ENCODE results near the gene ARAF.

Gene ARAF

GRCh38 chrX:47564438-47565085 lies 3.6 kb downstream of the ARAF start:
- DNase-seq = no peak

DNA sequence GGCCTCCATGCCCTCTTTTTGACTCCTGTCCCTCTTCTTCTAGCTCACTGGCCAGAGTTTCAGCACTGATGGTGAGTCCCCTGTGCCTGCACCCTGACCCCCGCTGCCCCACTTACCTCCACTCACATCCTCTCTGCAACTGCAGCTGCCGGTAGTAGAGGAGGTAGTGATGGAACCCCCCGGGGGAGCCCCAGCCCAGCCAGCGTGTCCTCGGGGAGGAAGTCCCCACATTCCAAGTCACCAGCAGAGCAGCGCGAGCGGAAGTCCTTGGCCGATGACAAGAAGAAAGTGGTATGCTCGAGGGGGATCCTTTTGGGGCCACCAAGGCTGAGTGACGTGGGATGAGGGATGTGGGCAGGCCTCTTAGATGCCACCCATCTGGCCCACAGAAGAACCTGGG lies 5.8 kb downstream of the ARAF start:
- DNase-seq = no peak

DNA sequence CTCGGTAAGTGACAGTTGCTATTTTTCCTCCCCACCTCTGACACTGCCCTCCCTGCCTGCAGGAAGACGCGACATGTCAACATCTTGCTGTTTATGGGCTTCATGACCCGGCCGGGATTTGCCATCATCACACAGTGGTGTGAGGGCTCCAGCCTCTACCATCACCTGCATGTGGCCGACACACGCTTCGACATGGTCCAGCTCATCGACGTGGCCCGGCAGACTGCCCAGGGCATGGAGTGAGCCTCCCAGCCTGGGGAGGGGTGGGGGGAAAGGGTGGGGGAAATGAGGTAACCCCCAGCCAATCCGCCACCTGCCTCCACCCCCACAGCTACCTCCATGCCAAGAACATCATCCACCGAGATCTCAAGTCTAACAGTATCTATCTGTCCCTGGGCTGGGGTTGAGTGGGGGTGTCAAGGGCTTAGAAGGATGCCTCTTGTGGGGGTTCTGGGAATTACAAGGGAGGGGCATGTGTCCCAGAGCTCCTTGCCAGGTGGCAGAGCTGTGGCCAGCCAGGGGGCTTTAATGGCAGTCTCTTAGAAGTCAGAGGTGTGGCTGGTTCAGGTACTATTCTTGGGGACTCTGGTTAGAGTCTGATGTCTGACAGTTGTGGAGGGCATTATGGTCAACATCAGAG lies 7.8 kb downstream of the ARAF start:
- peak; percentile 14 to 20 for DNase-seq

DNA sequence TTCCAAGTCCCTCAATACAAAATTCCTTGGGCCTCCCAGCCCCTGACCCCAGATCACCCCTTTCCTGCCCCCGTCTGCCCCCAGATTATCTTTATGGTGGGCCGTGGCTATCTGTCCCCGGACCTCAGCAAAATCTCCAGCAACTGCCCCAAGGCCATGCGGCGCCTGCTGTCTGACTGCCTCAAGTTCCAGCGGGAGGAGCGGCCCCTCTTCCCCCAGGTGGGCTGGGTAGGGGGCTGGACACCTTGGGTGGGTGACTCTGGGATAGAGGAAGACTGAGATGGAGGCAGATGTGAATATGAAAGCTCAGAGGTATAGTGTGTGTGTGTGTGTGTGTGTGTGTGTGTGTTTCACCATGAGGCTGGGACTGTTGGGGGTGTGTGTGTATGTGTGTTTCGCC lies 9.8 kb downstream of the ARAF start:
- DNase-seq = no peak

DNA sequence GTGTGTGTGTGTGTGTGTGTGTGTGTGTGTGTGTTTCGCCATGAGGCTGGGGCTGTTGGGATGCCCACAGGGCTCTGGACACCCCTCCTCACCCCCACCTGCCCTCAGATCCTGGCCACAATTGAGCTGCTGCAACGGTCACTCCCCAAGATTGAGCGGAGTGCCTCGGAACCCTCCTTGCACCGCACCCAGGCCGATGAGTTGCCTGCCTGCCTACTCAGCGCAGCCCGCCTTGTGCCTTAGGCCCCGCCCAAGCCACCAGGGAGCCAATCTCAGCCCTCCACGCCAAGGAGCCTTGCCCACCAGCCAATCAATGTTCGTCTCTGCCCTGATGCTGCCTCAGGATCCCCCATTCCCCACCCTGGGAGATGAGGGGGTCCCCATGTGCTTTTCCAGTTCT lies 10.2 kb downstream of the ARAF start:
- DNase-seq = no peak

GRCh38 chrX:47571896-47572295 lies 10.9 kb downstream of the ARAF start:
- DNase-seq = no peak

DNA sequence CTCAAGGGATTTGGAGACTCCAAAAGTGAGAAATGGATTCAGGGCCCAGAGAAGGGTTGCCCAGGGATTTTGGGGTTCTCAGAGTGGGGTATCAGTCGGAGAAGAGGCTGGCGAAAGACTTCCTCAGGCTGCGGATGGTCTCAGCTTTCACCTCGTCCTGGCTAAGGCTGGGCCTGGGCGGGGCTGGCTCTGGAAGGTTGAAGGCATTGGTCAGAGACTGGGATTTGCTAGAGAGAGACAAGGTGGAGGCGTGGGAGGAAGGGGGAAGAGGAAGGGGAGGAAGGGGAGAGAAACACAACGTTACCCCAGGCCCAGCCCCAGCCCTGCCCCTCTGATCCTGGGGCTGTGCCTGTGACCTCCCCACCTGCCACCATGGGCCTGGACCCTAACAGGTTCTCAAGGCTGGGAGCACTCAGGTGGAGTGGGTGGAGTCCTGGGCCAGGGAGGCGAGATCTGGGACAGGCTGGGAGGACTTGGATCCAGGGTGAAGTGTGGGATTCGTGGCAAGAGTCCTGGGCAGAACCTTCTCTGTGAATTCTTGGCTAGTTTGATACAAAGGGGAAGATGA lies 11.9 kb downstream of the ARAF start:
- DNase-seq = no peak

DNA sequence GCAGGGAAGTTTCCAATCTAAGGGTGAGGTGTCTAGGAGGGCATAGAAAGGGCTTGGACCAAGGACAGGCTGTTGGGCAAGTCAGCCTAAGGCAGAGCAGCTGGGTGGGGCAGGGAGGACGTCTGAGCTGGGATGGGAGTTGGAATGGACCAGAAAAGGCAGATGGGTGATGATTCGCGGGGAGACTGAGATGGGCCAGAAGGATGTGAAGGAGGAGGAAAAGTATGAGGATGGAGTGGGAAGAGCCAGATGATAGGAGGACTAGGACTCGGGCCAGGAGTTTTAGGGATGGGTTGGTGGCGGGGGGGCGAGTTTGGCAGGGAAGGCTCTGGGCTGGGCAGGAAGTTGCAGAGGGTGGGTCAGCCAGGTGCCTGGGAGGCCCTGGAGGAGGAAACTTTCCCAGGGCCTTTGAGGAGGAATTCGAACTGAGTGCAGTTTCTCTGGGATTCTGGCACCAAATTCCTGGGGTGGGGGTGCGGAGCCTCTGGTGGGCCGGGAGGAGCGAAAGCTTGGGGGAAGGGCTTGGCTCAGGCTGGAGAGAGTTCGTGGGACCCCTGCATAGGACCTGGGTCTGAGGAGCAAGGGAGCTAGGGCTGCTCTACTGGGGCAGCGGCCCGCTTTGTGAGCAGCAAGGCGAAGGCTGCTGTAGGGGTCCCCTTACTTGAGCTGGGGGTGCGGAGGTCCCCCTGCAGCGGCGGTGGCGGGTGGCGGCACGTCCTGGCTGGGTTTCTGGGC lies 12.5 kb downstream of the ARAF start:
- no peak for DNase-seq

DNA sequence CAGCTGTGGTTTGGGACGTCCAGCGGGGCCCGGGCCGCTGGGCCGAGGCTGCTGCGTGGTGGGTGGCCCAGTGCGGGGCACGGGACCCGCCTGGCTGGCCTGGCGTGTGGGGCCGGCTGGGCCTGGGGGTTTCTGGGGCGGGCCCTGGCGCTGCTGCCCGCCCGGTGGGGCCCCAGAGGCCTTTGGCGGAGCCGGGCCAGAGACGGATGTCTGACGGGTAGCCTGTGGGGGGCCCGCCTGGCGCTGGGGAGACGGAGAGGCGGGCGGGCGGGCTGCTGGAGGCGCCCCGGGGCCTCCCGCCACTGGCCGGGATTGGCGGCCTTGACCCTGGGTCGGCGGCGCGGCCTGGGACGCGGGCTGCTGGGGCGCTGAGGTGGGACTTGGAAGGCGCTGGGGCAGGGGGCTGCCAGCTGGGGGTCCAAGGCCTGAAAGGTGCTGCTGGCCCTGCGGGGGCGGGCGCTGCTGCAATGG lies 13.1 kb downstream of the ARAF start:
- no peak for DNase-seq

- DNase-seq = no peak
Measured at GRCh38 chrX:47574547-47575301, 13.7 kb downstream of the ARAF start.

DNA sequence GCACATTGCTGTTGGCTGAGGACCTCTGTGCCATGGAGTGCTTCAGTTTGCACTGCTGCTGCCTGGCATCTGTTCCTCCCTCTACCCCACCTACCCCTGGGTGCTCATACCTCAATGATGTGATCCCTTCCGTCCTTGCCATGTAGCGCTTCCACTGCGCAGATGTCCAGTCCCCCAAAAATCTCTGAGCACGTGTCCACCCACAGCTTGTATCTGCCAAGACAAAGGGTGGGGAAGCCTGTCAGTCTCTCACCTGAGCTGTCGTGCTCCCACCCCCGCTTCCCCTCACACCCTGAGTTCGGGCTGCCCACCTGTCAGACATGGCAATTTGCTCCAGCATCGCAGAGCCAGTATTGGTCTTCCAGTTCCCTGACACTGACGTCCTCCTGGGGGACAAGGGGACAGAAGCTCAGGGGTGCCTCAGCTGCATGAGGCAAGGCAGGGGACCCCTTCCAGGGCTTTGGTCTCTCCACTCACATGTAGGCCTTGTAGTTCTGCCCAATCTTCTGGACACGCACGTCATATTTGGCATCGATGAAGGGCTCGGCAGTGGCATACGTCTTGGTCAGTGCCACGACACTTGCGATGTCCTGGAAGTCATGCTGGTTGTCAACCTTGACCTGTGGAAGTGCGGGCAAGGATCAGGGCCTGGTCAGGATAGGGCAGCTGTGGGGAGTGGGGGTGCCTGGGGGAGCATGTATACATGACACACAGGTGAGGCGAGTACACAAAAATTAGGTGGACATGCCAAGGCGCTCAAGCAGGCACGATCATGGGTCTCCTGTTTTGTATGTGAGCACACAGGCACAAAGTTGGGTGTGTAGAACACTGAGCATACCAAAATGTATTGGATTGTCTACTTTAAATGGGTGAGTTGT lies 15.3 kb downstream of the ARAF start:
- no peak for DNase-seq

GRCh38 chrX:47577424-47577823 lies 16.4 kb downstream of the ARAF start:
- DNase-seq = no peak

DNA sequence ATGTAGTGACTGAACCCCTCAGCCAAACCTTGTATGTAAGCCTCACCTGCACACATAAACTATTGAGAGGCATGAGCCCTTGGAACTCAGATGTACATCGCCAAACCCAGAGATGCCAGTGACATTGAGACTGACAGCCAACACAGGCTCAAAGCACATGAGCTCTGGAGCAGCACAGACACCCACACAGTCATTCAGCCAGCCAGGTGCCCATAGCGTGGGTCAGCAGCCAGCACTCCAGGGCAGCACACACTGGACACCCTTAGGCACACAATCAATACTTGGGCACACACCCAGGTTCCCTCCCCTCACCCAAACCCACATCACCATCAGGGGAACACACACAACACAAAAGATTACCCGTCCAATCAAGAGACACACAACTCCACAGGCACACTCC lies 16.9 kb downstream of the ARAF start:
- DNase-seq = no peak

GRCh38 chrX:47578692-47579091 lies 17.7 kb downstream of the ARAF start:
- DNase-seq = peak; percentile 27 to 55

DNA sequence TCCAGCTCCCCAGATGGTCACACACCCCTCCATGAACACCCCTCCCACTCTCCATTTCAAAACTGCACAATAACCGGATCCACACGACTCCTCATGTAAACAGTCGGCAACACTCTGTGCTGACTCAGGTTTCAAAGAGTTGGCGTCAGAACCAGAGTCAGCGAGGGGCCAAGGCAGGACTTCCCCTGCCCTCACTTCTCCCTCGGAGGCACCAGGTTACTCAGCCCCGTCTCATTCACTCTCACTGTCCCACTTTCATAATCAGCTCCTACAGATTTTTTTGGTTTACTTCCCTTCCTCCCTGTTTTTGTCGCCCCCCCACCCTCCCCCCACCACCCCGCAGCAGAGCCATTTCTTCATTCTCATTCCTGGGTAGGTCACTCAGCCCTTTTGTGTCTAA lies 18.5 kb downstream of the ARAF start:
- peak; percentile 87 to 93 for DNase-seq

DNA sequence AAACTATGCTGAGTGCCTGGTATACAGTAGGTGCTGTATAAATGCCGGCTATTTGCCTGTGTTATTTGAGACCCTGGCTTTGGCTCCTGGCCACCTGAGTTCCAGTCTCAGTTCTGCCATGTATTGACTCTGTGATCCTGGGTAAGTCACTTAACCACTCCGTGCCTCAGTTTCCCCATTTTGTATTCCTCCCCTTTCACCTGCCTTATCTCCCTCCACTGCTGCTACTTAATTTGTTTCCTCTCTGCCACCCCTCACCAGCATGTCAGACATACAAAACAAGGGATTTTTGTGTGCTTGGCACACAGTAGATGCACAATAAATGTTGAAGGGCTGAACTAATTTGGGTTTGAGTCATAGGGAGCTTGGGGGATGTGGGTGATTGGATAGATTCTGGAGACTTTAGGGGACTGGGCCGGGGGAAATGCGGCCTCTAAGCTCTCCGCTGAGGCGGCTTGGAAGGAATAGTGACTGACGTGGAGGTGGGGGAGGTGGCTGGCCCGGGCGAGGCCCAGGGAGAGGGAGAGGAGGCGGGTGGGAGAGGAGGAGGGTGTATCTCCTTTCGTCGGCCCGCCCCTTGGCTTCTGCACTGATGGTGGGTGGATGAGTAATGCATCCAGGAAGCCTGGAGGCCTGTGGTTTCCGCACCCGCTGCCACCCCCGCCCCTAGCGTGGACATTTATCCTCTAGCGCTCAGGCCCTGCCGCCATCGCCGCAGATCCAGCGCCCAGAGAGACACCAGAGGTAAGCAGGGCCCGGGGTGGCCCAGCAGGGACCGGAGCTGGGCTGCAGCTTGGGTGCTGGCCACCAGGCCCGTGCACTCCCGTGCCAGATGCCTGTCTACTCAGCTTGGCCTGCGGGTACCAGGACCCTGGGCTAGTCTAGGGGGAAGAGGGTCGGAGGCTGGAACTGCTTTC lies 21.0 kb downstream of the ARAF start, which contains the start of gene TIMP1:
Gene TIMP1 (plus strand): TSS at position 706 of the 917 bp plus-strand sequence. CDS start 980 bp downstream, outside the sequence.
- DNase-seq = peak; percentile 87 to 89

- no peak for DNase-seq
Measured at GRCh38 chrX:47583240-47583861, 22.3 kb downstream of the ARAF start.

DNA sequence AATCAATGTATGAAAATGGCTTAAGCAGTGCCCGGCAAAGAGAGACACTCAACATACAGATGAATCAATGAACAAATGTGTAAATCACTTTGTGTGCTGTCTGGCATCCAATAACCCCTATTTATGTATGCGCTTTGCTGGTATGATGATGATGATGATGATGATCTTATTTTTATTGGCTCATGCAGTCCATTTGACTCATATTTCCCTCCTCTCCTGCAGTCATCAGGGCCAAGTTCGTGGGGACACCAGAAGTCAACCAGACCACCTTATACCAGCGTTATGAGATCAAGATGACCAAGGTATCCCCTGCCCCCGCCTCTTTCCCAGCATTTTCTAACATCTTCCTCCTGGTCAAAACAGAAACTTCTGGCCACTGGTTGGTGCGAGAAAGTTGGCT lies 23.7 kb downstream of the ARAF start:
- DNase-seq = no peak

GRCh38 chrX:47585273-47585672 lies 24.3 kb downstream of the ARAF start:
- no peak for DNase-seq

All from inflammatory macrophage (primary cell).